ENCODE results near the gene GBP5. TPM values are rescaled to one million over a fixed set of nuclear protein-coding genes. Genes with fewer than 3 reads are reported as not detected.

Gene GBP5
- total RNA-seq, result 1.7 and 3.2 TPM in 2 replicates

GRCh38 chr1:89272269-89273041 is at the start of gene GBP5:
Gene GBP5 (minus strand): TSS chr1:89272860. CDS start chr1:89269555, 3,305 bp downstream.

Other genes starting within 250 kb of the GBP5 start
- gene GBP3, start 250.0 kb downstream of the GBP5 start, total RNA-seq, result 36.8 and 50.5 TPM in 2 replicates
- 105 and 107 TPM in 2 replicates for gene GBP1, start 207.7 kb downstream of the GBP5 start, total RNA-seq
- 29.0 and 38.9 TPM in 2 replicates for gene GBP2, start 146.7 kb downstream of the GBP5 start, total RNA-seq
- not detected in 2 replicates for gene GBP7, start 96.9 kb downstream of the GBP5 start, total RNA-seq
- 0.97 and 1.3 TPM in 2 replicates for gene GBP4, start 73.9 kb downstream of the GBP5 start, total RNA-seq
- 0.16 TPM in 1 of 2 replicates, not detected in the other for gene GBP6, start 91.2 kb upstream of the GBP5 start, total RNA-seq